Jurkat, Clone E6-1 (cell line): Measurements from ENCODE around the gene PAQR5.
"Not testable (repeated sequence)": the region's sequence is repeated elsewhere in the genome, so short reads cannot be mapped to it uniquely, and the experiment has no call there.

Source experiments
- DNase-seq: peaks from one replicate; pipeline ENCODE4 v3.0.0-alpha.2; 2011; ENCODE audit warnings: low read depth, low spot score
- H3K4me3 ChIP-seq: 2 replicates; pipeline ENCODE4 v1.5.1; 2011; ENCODE audit warnings: mild to moderate bottlenecking, low read length, control low read depth, moderate library complexity

The PAQR5 gene

GRCh38 chr15:69290346-69291164 is 8.2 kb upstream of the PAQR5 start:
- no peak overlapping the region for H3K4me3 ChIP-seq
- no peak for DNase-seq

GRCh38 chr15:69291651-69292050 is 7.1 kb upstream of the PAQR5 start:
- DNase-seq, H3K4me3 ChIP-seq: not testable (repeated sequence)

- H3K4me3 ChIP-seq: no peak overlapping the region
- no peak for DNase-seq
These were observed 5.8 kb upstream of the PAQR5 start for GRCh38 chr15:69292826-69293420.

GRCh38 chr15:69293741-69294615 is 4.7 kb upstream of the PAQR5 start:
- no peak overlapping the region for H3K4me3 ChIP-seq
- DNase-seq: no peak

- no peak overlapping the region for H3K4me3 ChIP-seq
- DNase-seq: no peak
These were observed 2.1 kb upstream of the PAQR5 start for GRCh38 chr15:69296606-69297005.

- H3K4me3 ChIP-seq: no peak overlapping the region
- DNase-seq: no peak
These were observed 914 bp upstream of the PAQR5 start for GRCh38 chr15:69297642-69298353.

GRCh38 chr15:69298354-69298696 is 387 bp upstream of the PAQR5 start:
- no peak for DNase-seq
- H3K4me3 ChIP-seq: no peak overlapping the region

- no peak overlapping the region for H3K4me3 ChIP-seq
- no peak for DNase-seq
These were observed 757 bp downstream of the PAQR5 start for GRCh38 chr15:69299451-69299886.

GRCh38 chr15:69299943-69300588 is 1.4 kb downstream of the PAQR5 start:
- no peak for DNase-seq
- no peak overlapping the region for H3K4me3 ChIP-seq

- not testable (repeated sequence) for DNase-seq, H3K4me3 ChIP-seq
These were observed 2.4 kb downstream of the PAQR5 start for GRCh38 chr15:69301101-69301500.

GRCh38 chr15:69302087-69302486 is 3.4 kb downstream of the PAQR5 start:
- not testable (repeated sequence) for DNase-seq

GRCh38 chr15:69302929-69303328 is 4.2 kb downstream of the PAQR5 start:
- no peak overlapping the region for H3K4me3 ChIP-seq
- no peak for DNase-seq

More at GRCh38 chr15:69302087-69302486, 3.4 kb downstream of the PAQR5 start:
- H3K4me3 ChIP-seq: not testable (repeated sequence)

GRCh38 chr15:69303337-69304181 is 4.8 kb downstream of the PAQR5 start:
- DNase-seq: no peak
- H3K4me3 ChIP-seq: no peak overlapping the region

- DNase-seq: no peak
- H3K4me3 ChIP-seq: no peak overlapping the region
These were observed 5.5 kb downstream of the PAQR5 start for GRCh38 chr15:69304182-69304545.

GRCh38 chr15:69305204-69305931 is 6.7 kb downstream of the PAQR5 start:
- DNase-seq: no peak
- H3K4me3 ChIP-seq: no peak overlapping the region

- no peak overlapping the region for H3K4me3 ChIP-seq
- no peak for DNase-seq
These were observed 7.3 kb downstream of the PAQR5 start for GRCh38 chr15:69305933-69306568.

GRCh38 chr15:69307939-69308338 is 9.2 kb downstream of the PAQR5 start:
- no peak overlapping the region for H3K4me3 ChIP-seq
- DNase-seq: no peak
